Activated naive CD8-positive, alpha-beta T cell treated with anti-CD3 and anti-CD28 coated beads, Interleukin-2, amount 50 U/mL, for 24 hours (primary cell): Measurements from ENCODE around the gene DOC2B.
A peak's percentile ranks its signal among the peaks of the same experiment; 100 is the strongest.
"Not testable (repeated sequence)": the region's sequence is repeated elsewhere in the genome, so short reads cannot be mapped to it uniquely, and the experiment has no call there.

Experiments used
- ATAC-seq: fragments of 150-1000 bp; cut with Tn5 transposase; one replicate; pipeline ENCODE4 v1.10.0; 2021
- DNase-seq: peaks from one replicate; pipeline ENCODE4 v3.0.0; 2021
- H3K27ac Mint-ChIP-seq: one replicate; pipeline ENCODE4 v1.8.0; 2021; ENCODE audit warnings: mild to moderate bottlenecking, mixed read lengths
- H3K27me3 Mint-ChIP-seq: one replicate; pipeline ENCODE4 v1.8.0; 2021; ENCODE audit warnings: mixed read lengths
- H3K36me3 Mint-ChIP-seq: one replicate; pipeline ENCODE4 v1.8.0; 2021; ENCODE audit warnings: low read depth, mixed read lengths
- H3K4me1 Mint-ChIP-seq: one replicate; pipeline ENCODE4 v1.8.0; 2021; ENCODE audit warnings: mixed read lengths
- H3K4me3 Mint-ChIP-seq: one replicate; pipeline ENCODE4 v1.8.0; 2021; ENCODE audit warnings: mild to moderate bottlenecking, moderate library complexity, mixed read lengths
- H3K9me3 Mint-ChIP-seq: one replicate; pipeline ENCODE4 v1.8.0; 2021; ENCODE audit warnings: mixed read lengths

Gene DOC2B

DNA sequence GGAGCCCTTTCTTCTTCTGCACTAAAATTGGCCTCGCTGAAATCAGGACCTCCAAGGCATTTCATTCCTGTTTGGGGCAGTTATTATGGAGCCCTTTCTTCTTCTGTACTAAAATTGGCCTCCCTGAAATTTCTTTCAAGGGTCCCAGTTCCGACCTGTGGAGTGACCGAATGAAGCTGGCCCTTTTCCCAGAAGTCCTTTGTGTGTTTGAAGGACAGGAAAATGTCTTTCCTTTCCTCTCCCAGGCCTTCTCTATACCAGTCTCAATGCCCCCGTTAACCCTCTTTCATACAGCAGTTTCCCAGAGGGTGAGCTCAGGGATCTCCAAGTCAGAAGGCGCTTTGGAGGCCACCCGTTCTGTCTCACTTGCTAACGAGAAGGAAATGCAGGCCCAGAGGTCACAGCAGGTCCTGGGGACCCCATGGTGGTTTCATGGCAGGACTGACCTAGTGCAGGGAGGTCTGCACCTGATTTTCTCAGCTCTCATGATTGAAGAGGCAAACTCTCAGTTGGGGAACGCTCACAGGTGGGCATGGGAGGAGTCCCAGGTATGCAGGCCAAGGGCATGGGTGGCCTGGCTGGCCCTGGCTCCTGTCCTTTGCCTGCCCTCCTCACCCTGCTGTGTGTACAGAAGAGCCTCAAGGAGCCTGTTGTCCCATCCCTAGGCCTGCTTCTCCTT, 37.1 kb upstream of the DOC2B start:
- Mint-ChIP-seq H3K36me3 (no peaks in the 10 kb centered on the region), H3K4me1 (no peaks in the 10 kb centered on the region), H3K4me3 (no peak overlapping the region), H3K27me3 (no peaks in the 10 kb centered on the region), H3K9me3 (no peaks in the 10 kb centered on the region), H3K27ac (no peak overlapping the region)
- ATAC-seq (no peak), DNase-seq (no peak)

DNA sequence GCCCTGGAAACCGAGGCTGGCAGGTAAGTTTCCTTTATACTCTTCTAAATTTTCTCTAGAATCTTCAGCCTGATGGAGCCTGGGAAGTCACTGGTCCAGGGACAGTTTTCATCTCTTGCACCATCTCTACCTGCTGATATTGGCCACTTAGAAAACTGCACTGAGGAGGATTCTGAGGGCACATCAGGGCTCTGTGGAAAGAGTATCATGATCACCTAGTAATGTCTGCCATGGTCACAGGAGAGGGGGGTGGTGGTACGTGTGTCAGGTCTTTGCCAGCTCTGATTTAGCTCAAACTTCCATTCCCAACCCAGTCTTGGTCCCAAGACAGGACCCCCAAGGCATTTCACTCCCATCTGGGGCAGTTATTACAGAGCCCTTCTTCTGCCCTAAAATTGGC, 35.2 kb upstream of the DOC2B start:
- Mint-ChIP-seq H3K9me3 (no peaks in the 10 kb centered on the region), H3K27ac (no peak overlapping the region), H3K27me3 (no peaks in the 10 kb centered on the region), H3K4me1 (no peaks in the 10 kb centered on the region), H3K4me3 (no peak overlapping the region), H3K36me3 (peaks cover 2% of the 10 kb centered on the region)
- DNase-seq (no peak), ATAC-seq (no peak)

DNA sequence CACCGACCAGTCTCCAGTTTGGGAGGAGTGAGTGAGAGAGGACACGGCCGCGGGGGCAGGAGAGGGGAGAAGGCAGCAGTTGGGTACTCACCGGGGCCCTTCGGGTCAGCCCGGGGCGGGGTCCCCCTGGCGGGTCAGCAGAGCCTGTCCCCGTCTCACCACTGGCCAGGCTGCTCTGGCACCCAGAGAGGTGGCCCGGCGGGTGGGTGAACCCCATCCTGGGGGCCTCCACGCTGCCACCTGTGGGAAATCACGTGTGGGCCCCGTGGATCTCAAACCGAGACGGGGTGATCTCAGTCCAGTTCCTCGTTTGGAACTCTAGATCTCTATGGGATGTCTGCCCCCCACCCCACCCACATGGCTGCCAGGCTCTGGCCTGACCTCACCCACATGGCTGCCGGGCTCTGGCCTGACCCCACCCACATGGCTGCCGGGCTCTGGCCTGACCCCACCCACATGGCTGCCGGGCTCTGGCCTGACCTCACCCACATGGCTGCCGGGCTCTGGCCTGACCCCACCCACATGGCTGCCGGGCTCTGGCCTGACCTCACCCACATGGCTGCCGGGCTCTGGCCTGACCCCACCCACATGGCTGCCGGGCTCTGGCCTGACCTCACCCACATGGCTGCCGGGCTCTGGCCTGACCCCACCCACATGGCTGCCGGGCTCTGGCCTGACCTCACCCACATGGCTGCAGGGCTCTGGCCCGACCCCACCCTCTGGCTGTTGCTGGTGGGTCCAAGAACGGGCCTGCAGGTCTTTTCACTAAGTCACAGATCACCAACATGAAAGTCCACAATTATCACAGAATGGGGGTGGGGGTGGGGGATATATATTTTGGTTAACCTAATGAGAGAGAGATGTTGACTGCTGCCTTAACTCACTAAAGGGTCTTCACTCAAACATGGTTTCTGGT, 34.4 kb upstream of the DOC2B start:
- ATAC-seq, H3K27me3 Mint-ChIP-seq, H3K4me3 Mint-ChIP-seq, H3K36me3 Mint-ChIP-seq, DNase-seq, H3K4me1 Mint-ChIP-seq, H3K27ac Mint-ChIP-seq, H3K9me3 Mint-ChIP-seq: not testable (repeated sequence)

DNA sequence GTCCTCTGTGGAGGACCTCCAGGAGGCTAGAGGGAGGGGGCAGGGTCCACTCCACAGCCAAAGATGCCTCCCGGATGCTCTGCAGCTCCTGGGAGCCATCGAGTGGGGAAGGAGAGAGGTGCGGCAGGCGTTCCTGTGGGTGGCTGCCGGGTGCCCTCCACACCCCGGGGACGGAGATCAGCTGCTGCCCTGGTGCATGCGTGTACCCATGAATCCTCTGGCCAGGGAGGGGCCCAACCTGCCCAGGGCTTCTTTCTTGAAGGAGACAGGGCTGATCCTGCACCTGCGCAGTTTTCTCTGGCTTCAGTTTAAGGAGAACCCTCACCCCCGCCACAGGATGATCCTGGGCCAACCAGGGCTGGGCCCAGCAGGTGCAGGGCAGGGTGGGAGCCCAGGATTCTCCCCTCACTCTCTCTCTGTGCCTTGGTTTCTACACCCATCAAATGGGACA, 33.5 kb upstream of the DOC2B start:
- Mint-ChIP-seq H3K27me3 (no peaks in the 10 kb centered on the region), H3K9me3 (no peaks in the 10 kb centered on the region), H3K4me1 (no peaks in the 10 kb centered on the region), H3K27ac (no peak overlapping the region), H3K4me3 (no peak overlapping the region), H3K36me3 (peaks cover 2% of the 10 kb centered on the region)
- ATAC-seq = no peak
- no peak for DNase-seq

DNA sequence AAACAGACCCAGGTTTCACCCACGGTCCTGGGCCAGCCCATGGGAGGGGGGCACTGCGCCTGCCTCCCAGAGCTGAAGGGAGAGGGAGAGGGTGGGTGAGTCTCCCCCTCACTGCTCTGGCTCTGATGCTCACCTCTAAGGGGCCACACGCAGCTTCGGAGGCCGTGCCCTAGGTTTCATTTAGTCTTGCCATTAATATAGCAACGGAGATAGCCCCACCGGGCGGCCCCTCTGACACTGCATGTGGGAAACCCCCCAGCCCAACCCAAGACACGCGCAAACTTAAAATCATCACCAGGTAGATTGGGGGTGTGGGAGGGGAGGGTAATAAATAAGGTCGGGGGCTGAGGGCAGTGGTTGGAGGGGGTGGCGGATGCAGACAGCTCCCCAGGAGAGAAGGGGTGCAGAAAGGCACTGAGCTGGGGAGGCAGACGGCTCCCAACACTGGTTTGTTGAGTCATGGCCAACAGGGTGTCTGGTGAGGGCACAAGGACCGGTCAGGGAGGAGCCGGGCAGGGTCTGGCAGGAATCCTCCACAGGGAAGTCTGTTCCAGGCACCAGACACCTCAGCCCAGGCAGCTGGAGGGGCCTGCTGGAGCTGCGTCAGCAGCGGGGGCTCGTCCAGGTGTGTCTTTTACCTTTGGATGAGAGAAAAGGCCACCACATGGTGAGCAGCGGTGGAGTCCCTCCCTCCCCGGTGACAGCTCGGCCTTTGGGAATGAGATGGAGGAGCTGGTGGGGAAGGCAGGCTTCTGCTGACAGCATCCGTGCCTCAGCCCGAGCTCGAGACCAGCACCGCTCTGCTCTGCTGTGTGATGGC, 32.0 kb upstream of the DOC2B start:
- Mint-ChIP-seq H3K4me1 (no peaks in the 10 kb centered on the region), H3K9me3 (no peaks in the 10 kb centered on the region), H3K36me3 (peaks cover 2% of the 10 kb centered on the region), H3K4me3 (no peak overlapping the region), H3K27ac (no peak overlapping the region), H3K27me3 (peaks cover 1% of the 10 kb centered on the region)
- ATAC-seq (peak; percentile 20), DNase-seq (no peak)

DNA sequence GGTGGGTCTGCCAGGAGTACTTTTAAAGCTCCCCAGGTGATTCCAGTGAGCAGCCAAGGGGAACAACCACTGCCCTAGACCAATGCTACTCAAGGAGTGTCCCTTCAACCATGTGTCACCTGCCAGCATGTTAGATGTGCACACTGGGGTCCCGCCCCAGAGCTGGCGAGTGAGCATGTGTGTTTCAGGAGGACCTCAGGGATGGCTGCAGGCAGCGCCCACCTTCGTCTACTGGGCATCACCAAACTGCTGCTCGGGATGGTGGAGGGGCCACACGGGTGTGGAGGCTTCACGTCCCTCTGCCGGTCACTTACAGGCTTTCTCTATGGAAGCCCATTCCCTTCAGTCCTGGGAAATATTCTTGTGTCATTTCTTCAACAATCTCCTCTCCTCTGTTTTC, 29.0 kb upstream of the DOC2B start:
- ATAC-seq = no peak
- Mint-ChIP-seq H3K27me3 (peaks cover 1% of the 10 kb centered on the region), H3K4me3 (no peak overlapping the region), H3K27ac (no peak overlapping the region), H3K9me3 (no peaks in the 10 kb centered on the region), H3K36me3 (peaks cover 2% of the 10 kb centered on the region), H3K4me1 (no peaks in the 10 kb centered on the region)
- DNase-seq = no peak

DNA sequence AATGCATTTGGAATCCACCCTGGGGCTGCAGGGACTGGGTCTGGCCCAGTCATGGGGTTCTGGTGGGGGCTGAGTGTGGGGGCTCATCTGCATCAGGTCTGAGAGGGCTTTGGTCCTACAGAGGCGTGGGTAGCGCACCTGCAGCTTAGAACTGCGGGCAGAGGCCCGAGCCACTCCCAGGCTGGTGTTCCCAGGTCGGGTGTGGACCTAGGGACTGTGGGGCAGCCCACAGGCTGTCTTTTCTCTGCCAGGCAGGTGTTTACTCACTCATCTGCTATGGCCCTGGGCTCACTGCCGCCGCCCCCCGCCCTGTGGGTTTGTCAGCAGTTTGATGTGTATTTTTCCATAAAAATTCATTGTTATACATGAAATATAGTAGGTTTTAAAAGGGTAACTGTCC, 27.0 kb upstream of the DOC2B start:
- peaks cover 1% of the 10 kb centered on the region for H3K27me3 Mint-ChIP-seq
- DNase-seq (no peak), ATAC-seq (no peak)
- no peak overlapping the region for H3K4me3 Mint-ChIP-seq
- H3K4me1 Mint-ChIP-seq = no peaks in the 10 kb centered on the region
- H3K27ac Mint-ChIP-seq = no peak overlapping the region
- peaks cover 2% of the 10 kb centered on the region for H3K36me3 Mint-ChIP-seq
- H3K9me3 Mint-ChIP-seq = no peaks in the 10 kb centered on the region

DNA sequence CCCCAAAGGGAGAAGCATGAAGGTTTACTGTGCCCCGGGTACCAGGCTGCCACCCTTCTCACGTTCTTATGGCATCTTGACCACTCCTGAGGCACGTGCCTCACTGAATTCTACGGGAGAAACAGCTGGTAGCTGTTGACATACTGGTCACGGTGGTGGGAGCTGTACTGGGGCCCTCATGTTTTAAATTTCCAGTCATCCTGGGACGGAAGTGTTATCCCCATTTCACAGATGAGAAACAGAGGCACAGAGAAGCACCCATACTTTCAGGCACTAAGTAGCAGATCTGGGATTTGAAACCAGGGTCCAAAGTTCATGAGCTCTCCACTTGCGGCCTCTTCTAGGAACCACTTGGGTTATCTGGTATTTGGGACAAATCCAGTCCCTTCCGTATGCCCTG, 26.3 kb upstream of the DOC2B start:
- Mint-ChIP-seq H3K4me1 (no peaks in the 10 kb centered on the region), H3K27ac (no peak overlapping the region), H3K27me3 (peaks cover 1% of the 10 kb centered on the region), H3K36me3 (peaks cover 2% of the 10 kb centered on the region), H3K4me3 (no peak overlapping the region), H3K9me3 (no peaks in the 10 kb centered on the region)
- DNase-seq (no peak), ATAC-seq (no peak)

DNA sequence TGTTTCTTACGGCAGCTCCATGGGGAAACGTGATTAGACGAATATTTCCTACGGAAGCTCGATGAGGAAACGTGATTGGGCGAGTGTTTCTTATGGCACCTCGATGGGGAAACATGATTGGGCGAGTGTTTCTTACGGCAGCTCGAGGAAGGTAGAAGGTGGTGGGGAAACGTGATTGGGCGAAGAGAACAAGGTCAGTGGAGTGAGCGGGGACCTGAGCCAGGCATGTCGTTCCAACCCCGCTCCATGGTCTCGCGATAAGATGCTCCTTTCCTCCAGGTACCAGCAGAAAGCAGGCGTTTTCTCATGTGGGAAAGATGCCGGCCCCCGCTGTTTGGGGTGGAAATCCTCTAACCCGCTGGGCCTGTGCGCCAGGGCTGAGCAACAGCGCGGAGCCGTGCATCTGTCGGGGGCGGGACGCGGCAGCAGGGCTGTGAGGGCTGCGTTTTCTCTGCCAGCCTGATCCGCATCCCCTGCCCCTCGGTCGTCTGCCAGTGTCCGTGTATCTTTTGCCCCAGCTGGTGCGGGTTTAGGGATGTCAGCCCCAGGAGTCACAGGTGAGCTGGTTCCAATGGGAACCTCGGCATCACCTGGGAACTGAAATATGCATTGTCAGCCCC, 25.6 kb upstream of the DOC2B start:
- Mint-ChIP-seq H3K27ac (no peak overlapping the region), H3K4me3 (no peak overlapping the region), H3K9me3 (no peaks in the 10 kb centered on the region), H3K4me1 (no peaks in the 10 kb centered on the region), H3K27me3 (peaks cover 1% of the 10 kb centered on the region), H3K36me3 (peaks cover 2% of the 10 kb centered on the region)
- DNase-seq = no peak
- ATAC-seq = no peak

DNA sequence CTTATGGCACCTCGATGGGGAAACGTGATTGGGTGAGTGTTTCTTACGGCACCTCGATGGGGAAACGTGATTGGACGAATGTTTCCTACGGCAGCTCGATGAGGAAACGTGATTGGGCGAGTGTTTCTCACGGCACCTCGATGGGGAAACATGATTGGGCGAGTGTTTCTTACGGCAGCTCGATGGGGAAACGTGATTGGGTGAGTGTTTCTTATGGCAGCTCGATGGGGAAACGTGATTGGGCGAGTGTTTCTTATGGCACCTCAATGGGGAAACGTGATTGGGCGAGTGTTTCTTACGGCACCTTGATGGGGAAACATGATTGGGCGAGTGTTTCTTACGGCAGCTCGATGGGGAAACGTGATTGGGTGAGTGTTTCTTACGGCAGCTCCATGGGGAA, 25.0 kb upstream of the DOC2B start:
- not testable (repeated sequence) for ATAC-seq, H3K27ac Mint-ChIP-seq, H3K4me1 Mint-ChIP-seq, H3K9me3 Mint-ChIP-seq, H3K36me3 Mint-ChIP-seq, H3K27me3 Mint-ChIP-seq, H3K4me3 Mint-ChIP-seq, DNase-seq

DNA sequence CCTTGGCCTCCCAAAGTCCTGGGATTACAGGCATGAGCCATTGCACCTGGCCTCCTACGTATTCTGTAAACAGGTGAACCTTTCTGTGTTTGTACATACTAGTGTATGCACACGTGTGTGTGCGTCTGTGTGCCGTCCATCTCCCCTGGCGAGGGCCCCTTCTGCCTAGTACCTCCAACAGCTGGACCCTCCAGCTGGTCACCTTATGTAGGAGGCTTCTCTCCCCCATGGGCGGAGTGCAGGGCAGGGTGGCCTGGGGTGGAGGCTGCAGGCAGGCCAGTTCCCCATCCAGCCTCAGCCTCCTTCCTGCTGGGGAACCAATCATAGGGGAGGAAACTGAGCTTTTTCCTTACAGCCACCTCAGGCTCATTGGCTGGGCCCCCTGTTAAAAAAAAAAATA, 24.4 kb upstream of the DOC2B start:
- H3K27me3 Mint-ChIP-seq = peaks cover 1% of the 10 kb centered on the region
- no peaks in the 10 kb centered on the region for H3K4me1 Mint-ChIP-seq

DNA sequence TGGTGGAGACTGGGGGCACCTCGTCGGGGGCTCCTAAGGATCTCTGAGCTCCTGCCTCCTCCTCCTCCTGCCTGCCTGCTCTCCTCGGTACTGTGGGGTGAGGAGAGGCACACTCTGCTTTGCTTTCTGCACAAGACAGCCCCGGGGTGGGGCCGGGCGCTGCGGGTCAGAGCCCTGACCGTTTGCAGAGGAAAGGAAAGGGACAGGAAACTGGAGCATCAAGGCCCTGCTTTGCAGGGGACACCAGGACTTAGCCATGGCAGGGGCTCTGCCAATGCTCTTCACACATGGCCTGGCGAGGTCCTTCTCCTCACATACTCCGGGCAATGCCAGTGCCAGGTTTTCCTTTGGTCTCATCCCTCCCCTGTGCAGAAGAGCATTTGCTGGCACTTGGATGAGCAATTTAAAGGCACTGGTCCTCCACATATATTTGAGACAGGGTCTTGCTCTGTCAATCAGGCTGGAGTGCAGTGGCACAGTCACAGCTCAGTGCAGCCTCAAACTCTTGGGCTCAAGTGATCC, 23.8 kb upstream of the DOC2B start:
- H3K27me3 Mint-ChIP-seq = peaks cover 2% of the 10 kb centered on the region
- no peaks in the 10 kb centered on the region for H3K9me3 Mint-ChIP-seq
- no peaks in the 10 kb centered on the region for H3K36me3 Mint-ChIP-seq
- no peak for ATAC-seq
- no peaks in the 10 kb centered on the region for H3K4me1 Mint-ChIP-seq
- no peak overlapping the region for H3K27ac Mint-ChIP-seq
- DNase-seq = no peak
- H3K4me3 Mint-ChIP-seq = no peak overlapping the region

More for the DNA sequence above, 24.4 kb upstream of the DOC2B start:
- Mint-ChIP-seq H3K4me3 (no peak overlapping the region), H3K27ac (no peak overlapping the region), H3K36me3 (no peaks in the 10 kb centered on the region), H3K9me3 (no peaks in the 10 kb centered on the region)
- no peak for DNase-seq
- ATAC-seq = no peak

DNA sequence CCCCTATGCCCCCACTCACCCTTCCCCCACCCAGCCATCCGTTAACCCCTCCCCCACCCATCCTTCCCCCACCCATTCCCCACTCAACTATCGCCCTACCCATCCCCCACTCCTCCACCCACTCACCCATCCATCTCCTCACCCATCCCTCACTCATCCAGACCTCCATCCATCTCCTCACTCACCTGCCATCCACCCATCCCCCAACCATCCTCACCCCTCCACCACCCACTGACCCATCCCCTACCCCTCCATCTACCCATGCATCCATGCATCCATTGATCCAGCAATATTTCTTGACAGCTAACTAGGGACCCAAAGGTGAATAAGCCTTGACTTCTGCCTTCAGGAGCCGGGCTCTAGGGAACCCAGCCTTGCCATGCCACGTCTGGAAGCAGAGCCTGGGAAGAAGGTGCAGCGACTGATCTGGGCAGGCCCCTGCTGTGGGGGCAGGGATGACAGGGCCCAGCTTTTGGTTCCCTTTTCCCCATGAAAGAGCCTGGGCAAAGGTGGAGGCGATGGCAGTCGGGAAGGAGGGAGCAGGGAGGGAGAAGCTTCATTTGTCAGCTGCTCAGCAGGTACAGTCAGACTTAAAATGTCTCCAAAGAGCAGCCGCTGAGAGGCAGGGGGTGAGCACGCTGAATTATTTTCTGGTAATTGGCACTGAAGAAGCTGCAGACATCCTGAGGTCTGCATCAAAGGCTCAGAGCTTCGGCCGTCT, 23.1 kb upstream of the DOC2B start:
- no peak for ATAC-seq
- H3K27ac Mint-ChIP-seq = no peak overlapping the region
- H3K4me1 Mint-ChIP-seq = no peaks in the 10 kb centered on the region
- no peak overlapping the region for H3K4me3 Mint-ChIP-seq
- no peaks in the 10 kb centered on the region for H3K9me3 Mint-ChIP-seq
- peaks cover 5% of the 10 kb centered on the region for H3K27me3 Mint-ChIP-seq
- no peaks in the 10 kb centered on the region for H3K36me3 Mint-ChIP-seq
- no peak for DNase-seq
